ENCODE data around the gene PLXDC1.
A peak's percentile ranks its signal among the peaks of the same experiment; 100 is the strongest.

PLXDC1 gene

DNA sequence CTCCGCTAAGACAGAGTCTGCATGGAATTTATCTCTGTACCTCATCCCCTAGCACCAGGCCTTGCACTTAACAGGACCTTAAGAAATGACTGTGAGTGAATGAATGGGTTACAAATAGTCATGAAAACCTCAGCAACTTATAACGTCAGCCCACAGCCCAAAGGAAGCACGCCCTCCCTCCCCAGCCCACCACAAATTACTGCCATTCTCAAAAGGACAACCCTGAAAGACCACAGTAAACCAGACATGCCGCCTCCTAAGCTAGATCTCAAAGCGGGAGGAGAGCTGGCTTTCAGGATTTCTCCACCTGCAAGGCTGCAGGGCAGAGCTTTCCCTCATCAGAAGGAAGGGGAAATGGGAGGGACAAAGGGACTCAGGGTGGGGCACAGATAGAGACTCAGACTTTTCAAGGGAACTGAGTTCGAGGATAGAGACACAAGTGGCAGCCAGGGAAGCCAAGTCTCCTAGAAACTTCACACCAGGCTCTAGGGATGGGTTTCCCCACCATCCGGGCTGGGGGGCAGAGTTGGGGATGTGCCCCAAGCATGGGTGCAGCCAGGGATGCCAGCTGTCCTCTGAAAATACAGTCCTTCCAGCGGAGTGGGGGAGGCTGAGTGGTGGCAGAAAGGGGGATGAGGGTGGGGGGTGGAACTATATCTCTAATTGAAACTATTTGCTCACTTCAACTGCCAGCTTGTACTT is 56.7 kb downstream of the PLXDC1 start:
- peak; percentile 46 for DNase-seq

DNA sequence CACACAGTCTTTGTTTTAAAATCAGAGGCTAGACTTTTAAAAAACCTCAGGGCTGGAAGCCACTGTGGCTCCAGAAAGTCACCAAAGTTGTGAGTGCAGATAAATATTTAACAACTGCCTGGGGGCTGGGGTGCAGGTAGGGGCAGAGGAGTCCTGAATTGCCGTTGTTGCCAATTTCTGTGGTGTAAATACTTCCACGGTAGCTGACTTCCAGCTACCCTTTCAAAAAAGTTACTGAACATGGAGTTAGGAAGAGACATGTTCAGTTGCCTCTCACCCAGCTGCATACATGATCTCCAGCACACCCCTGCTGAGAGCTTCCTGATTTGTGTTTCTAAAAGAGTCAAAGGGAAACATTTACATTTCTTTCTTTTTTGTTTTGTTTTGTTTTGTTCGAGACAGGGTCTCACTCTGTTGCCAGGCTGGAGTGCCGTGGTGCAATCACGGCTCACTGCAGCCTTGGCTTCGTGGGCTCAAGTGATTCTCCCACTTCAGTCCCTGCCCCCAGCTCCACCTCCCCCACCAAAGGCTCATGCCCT is 58.7 kb downstream of the PLXDC1 start:
- no peak for DNase-seq

- DNase-seq = no peak
These were observed 60.4 kb downstream of the PLXDC1 start for GRCh38 chr17:39090908-39091665.

DNA sequence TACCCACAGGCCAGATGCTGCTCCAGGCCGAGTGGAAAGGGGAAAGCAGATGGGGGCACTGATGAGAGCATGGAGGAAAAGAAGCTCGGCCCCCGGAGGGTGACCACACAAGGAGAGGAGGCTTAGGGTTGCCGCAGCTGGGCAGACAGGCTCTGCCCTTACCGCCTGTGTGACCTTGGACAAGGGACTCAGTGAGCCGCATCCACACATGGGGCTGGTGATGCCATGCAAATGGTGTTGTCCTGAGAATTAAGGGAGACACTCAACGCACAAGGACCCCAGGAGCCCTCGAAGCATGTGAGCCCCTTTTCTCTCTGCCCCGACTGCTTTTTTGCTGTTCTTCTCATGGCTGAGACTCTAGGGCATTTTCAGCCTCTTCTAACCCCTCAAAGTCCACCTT is 61.0 kb downstream of the PLXDC1 start:
- no peak for DNase-seq

- peak; percentile 37 for DNase-seq
These were observed 66.9 kb downstream of the PLXDC1 start for GRCh38 chr17:39084558-39084957.

GRCh38 chr17:39083270-39083669 is 68.2 kb downstream of the PLXDC1 start:
- no peak for DNase-seq

- DNase-seq = no peak
These were observed 69.0 kb downstream of the PLXDC1 start for GRCh38 chr17:39082482-39082881.

DNA sequence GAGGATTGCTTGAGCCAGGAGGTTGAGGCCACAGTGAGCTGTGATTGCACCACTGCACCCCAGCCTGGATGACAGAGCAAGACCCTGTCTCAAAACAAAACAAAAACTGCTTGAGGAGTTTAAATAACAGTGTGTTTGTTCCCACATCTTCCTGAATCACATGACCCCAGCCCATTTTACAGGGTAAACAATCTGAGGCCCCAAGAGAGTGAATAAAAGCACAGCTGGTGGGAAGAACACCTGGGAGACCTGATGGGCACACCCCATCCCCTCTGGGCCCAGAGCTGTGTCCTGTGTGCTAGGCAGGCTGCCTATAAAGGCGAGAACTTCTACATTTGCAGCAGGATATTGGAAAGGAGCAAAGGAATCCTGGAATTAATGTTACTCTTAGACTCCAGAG is 69.6 kb downstream of the PLXDC1 start:
- no peak for DNase-seq

GRCh38 chr17:39080421-39081078 is 70.9 kb downstream of the PLXDC1 start:
- DNase-seq = peak; percentile 51

DNA sequence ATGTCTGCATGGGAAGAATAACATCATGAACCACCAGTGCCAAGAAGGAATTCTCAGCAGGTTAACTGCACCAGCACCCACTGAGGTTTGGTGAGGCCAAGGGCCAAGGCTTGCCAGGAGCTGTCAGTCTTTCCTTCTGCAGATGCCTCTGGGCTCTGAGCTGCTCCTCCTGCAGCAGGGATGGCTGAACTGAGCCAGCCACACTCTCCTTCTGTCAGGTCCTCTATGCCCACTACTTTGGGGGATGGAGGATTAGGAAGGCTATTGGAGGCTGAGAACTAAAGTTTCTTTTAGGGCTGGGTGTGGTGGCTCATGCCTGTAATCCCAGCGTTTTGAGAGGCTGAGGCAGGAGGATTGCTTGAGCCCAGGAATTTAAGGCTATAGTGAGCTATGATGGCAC is 71.6 kb downstream of the PLXDC1 start:
- no peak for DNase-seq

- no peak for DNase-seq
These were observed 73.6 kb downstream of the PLXDC1 start for GRCh38 chr17:39077866-39078265.

- DNase-seq = no peak
These were observed 74.2 kb downstream of the PLXDC1 start for GRCh38 chr17:39077252-39077651.

- DNase-seq = no peak
These were observed 76.8 kb downstream of the PLXDC1 start for GRCh38 chr17:39074676-39075075.

DNA sequence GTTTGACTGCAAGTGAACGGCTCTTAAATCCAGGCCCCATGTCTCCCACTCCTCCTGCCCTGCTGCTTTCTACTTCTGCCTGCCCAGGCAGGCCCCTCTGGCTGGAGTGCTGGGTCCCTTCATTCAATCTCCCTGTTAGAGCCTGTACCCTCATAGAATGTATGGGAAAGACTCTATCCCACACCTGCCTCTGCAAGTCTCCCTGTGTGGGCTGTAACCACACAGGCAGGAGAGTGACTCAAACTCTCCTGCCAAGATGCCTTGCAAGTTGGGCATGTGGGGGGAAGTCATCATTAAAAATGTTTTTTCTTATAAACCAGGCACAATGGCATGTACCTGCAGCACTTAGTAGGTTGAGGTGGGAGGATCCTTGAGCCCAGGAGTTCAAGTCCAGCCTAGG is 77.5 kb downstream of the PLXDC1 start:
- DNase-seq = no peak

- no peak for DNase-seq
These were observed 78.1 kb downstream of the PLXDC1 start for GRCh38 chr17:39073353-39073752.

DNA sequence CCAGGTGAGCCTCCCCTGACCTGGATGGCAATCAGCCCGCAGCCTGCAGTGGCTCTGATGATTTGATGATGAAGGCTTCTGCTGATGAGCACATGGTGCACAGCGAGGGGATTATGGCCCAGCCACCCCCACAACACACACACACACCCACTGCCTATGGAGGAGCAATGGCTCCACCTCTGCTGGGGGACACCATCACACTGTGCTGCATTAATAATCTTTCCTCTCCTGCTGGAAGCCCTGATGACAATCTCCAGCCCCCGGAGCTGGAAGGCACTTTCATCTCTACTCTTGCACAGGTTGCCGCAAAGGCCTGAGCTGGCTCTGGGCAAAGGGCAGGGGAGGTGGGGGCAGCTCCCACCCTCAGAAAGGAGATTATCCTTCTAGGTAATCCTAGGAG is 79.9 kb downstream of the PLXDC1 start:
- no peak for DNase-seq

- DNase-seq = no peak
These were observed 82.2 kb downstream of the PLXDC1 start for GRCh38 chr17:39069114-39069756.

GRCh38 chr17:39064819-39065218 is 86.6 kb downstream of the PLXDC1 start:
- DNase-seq = no peak

DNA sequence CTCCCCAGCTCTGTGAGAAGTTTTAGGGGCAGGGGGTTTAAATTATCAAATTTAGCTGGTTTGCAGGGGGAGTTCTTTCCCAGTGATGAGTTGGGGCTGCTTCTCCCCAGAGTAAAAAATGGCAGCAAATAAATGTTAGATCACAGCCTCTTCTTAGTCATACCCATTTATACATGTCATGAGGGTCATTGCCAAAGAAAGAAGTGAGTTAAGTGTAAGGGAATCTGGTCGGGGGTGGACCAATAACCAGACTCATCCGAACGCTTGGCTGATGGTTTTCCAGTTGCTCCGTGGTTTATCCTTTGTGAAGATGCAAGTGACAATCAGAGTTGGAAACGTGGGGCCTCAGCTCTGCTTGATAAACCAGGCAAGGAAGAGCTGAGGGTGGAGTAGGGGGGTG is 87.1 kb downstream of the PLXDC1 start:
- no peak for DNase-seq

GRCh38 chr17:39063681-39064069 is 87.8 kb downstream of the PLXDC1 start:
- no peak for DNase-seq

DNA sequence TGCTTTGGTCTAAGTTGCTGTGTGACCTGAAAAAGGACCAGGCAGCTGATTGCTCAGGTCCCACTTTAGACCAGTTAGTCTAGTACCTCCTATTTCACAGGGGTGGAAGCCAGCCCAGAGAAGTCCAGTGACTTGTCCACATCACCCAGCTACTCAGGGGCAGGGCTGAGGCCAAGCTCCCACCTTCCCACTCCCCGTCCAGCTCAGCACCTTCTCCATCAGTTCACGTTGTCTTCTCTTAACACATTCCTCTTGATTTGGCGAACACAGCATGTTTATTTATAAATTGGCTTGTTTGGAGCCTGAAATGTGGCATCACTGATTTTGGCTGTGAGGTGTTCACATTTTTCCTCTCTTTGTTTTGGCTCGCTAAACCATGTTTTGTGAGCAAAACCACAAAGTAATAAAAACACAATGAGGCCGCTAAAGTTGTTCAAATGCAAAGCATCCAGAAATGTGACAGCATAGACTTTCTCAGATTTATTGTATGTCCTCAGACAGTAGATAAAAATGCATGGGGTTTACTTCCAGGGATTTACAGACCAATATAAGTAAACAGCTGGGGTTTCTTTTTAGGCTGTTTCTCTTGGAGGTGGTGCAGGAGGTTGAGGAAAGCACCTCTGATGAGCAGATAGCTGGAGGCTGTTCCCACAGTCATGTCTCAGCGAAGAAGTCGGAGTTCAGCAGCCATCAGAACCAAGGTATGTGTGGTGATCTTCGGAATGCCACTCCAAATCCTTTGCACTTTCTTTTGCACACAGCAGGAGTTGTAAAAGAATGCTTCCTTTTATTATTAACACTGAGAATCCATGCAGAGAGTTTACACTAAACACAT is 88.4 kb downstream of the PLXDC1 start:
- DNase-seq = no peak

DNA sequence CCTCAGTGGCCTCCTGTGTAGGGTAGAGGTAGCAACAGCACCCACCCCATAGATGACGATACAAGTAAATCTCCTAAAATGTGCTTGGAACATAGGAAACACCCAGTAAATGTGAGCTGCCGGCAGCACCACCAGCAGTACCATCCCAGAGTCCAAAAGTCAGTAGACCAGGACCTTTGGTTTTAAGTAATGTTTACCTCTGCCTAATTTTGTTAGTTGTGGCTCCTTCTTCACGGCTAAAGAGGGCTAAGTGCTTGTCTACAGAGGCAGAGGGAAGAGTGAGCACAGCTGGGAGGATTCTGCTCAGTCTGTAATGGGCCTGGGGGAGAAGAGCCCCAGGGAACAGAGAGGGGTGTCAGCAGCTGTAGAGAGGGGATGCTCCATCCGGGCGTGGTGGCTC is 92.9 kb downstream of the PLXDC1 start:
- DNase-seq = no peak

Data from right hindlimb (tissue), 1 donor.